Testis (tissue), 3 donors: ENCODE results near the gene SLITRK4. TPM values are rescaled to one million over a fixed set of nuclear protein-coding genes. Genes with fewer than 3 reads are reported as not detected.

Experiments used
- DNase-seq: peaks from one replicate; pipeline ENCODE4 v3.0.0-alpha.2; 2019
- H3K27ac ChIP-seq, 2 donors: fragments of 200-600 bp; sonication (generic); one replicate each; pipeline ENCODE4 v1.5.1; 2019
- H3K27me3 ChIP-seq: fragments of 200-600 bp; sonication (generic); one replicate; pipeline ENCODE4 v1.5.1; 2019
- H3K36me3 ChIP-seq: fragments of 200-600 bp; sonication (generic); one replicate; pipeline ENCODE4 v1.5.1; 2017; ENCODE audit warnings: low read depth; ENCODE audit errors: missing control alignments
- H3K4me1 ChIP-seq: fragments of 200-600 bp; sonication (generic); one replicate; pipeline ENCODE4 v1.5.1; 2019
- H3K4me3 ChIP-seq, 2 donors: fragments of 200-600 bp; sonication (generic); one replicate each; pipeline ENCODE4 v1.5.1; 2017 to 2019
- H3K9me3 ChIP-seq: fragments of 200-600 bp; sonication (generic); one replicate; pipeline ENCODE4 v1.5.1; 2017
- POLR2A ChIP-seq: fragments of 450-650 bp; IDR thresholded peaks from one replicate; pipeline ENCODE4 v1.6.1; 2017; ENCODE audit warnings: antibody characterized with exemption, mild to moderate bottlenecking, moderate library complexity
- WGBS, 2 donors: methylation state at CpG; one replicate each; pipeline ENCODE4 v1.1.5; 2018; 5-methylcytosine and 5-hydroxymethylcytosine counted together
- intact Hi-C: fragments of 100-400 bp; cut with DNase I; formaldehyde crosslinking; loops from one replicate; pipeline ENCODE4 v1.15.1; 2023; ENCODE audit warnings: low total_unique reads
- polyA plus RNA-seq: library from polyadenylated mRNA; stranded (reverse); fragments of 350-450 nt; fragmentation: Illumina TruSeq; extraction: RNeasy Lipid Tissue Mini Kit (QIAGEN cat#74804); gene quantifications from one replicate; pipeline ENCODE4 v1.2.3, GENCODE V29; 2014; ENCODE audit warnings: low read depth, low replicate concordance; ENCODE audit not compliant: insufficient read depth
- total RNA-seq, 2 donors: library from RNA; depleted of rRNA; stranded (reverse); fragments of >200 nt; gene quantifications; one replicate each; pipeline ENCODE4 v1.2.3, GENCODE V29; 2016
- TF ChIP-seq, protein P1 (sequence below), 3 experiments: fragments of 450-650 bp in 2 of 3; fragments of 200-600 bp in 1 of 3; sonication (generic) in 1 of 3; IDR thresholded peaks; one replicate each; pipeline ENCODE4 v1.5.1; 2016 to 2019; ENCODE audit warnings: antibody characterized with exemption in 3 of 3, mild to moderate bottlenecking in 2 of 3, moderate library complexity in 1 of 3

SLITRK4 gene
- total and polyA plus RNA-seq, 3 donors from 2014 or later, result 1.3 to 2.1 (median 1.8) TPM

DNA sequence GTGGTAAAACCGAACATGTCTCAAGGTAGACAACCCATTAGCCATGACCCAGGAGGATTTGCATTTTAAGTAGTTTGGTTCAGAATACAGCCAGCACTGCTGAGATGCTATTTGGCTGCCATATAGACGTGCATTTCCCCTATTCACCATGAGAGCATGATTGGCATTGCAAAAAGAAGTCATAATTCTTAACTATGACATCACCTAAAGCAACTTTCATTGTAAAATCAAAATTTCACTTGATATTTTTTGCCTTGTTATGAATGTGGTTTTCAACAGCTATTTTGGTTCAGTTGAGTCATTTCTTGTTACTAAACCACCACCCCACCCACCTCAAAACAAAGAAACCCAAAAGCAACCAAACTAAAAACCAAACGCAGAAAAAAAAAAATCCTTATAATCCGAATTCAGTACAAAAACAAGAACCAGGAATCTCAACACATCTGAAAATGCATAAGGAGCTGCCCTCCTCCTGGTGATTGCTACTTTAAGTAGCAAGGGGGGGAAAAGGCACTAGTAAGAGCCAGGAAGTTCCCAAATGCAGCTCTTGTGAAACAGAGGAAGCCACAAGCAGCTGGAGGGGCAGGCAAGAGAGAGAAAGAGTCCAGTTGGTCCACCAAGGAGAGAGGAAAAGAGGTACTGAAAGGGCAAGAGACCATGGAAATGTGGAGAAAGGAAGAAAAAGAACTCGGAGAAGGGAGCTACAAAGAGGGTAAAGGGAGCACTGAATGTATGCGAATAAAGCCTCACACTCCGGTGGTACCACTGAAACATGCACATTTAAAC, 3.1 kb downstream of the SLITRK4 start:
- Histone ChIP-seq H3K4me3 (peak overlapping the region; percentile 46 to 56), H3K4me1 (no peaks in the 10 kb centered on the region)
- 22 to 23% methylated on average over 7 of the region's 7 CpGs for WGBS, 2 donors

DNA sequence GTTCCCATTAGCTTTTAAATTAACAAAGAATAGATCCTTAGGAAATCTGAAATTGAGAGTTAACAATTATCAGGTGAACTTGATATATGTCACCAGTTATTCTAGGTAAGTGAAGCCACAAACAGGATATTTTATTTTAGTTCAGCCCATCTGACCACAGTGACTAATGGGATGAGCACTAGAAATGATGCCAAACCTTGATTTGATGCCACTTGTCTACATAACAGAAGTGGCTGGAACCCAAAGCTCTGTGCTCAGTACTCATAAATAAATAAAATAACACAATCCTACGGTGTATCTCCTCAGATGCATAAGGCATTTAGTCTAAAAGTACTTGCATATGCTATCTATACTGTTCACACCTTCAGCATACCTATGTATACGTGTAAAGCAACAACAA, 12.2 kb downstream of the SLITRK4 start:
- H3K36me3 ChIP-seq, result no peaks in the 10 kb centered on the region
- WGBS, 2 donors, result 85 to 93% methylated on average over 2 of the region's 2 CpGs
- H3K9me3 ChIP-seq, result no peaks in the 10 kb centered on the region
- no peak overlapping the region for H3K4me3 ChIP-seq
- no peak overlapping the region for H3K27ac ChIP-seq
- H3K4me1 ChIP-seq, result no peaks in the 10 kb centered on the region
- TF ChIP-seq, protein P1, sequence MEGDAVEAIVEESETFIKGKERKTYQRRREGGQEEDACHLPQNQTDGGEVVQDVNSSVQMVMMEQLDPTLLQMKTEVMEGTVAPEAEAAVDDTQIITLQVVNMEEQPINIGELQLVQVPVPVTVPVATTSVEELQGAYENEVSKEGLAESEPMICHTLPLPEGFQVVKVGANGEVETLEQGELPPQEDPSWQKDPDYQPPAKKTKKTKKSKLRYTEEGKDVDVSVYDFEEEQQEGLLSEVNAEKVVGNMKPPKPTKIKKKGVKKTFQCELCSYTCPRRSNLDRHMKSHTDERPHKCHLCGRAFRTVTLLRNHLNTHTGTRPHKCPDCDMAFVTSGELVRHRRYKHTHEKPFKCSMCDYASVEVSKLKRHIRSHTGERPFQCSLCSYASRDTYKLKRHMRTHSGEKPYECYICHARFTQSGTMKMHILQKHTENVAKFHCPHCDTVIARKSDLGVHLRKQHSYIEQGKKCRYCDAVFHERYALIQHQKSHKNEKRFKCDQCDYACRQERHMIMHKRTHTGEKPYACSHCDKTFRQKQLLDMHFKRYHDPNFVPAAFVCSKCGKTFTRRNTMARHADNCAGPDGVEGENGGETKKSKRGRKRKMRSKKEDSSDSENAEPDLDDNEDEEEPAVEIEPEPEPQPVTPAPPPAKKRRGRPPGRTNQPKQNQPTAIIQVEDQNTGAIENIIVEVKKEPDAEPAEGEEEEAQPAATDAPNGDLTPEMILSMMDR (IDR thresholded peaks at IDR 0.05), result no peak
- TF ChIP-seq POLR2A, result no peak
- no peak for DNase-seq
- H3K27me3 ChIP-seq, result no peaks in the 10 kb centered on the region
- intact Hi-C loops, result no loop called here

More for the DNA sequence above, 3.1 kb downstream of the SLITRK4 start:
- TF ChIP-seq, protein P1 (IDR thresholded peaks at IDR 0.05), result no peak
- TF ChIP-seq POLR2A, result no peak
- intact Hi-C loops, result no loop called here
- Histone ChIP-seq H3K9me3 (no peaks in the 10 kb centered on the region), H3K36me3 (no peaks in the 10 kb centered on the region), H3K27me3 (no peaks in the 10 kb centered on the region), H3K27ac (no peak overlapping the region)
- peak; percentile 25 for DNase-seq

DNA sequence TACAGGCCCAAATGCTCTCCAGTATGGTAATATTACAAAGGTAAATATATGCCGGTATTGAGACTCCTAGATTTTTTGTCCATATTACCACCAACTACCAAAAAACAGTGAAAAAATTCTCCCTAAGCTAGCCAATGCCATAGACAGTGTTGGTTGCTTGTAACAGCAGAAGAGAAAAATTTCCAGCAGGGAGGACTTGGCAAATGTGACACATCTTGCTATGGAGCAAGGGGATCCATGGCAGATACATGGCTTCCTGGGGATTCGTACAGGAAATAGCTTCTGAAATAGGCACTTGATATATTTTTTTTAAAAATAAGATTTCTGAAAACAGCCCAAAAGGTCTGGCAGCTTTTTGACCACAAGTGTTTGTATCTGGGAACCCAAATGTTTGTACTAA, 14.6 kb downstream of the SLITRK4 start:
- Histone ChIP-seq H3K27me3 (no peaks in the 10 kb centered on the region), H3K4me3 (no peak overlapping the region), H3K4me1 (no peaks in the 10 kb centered on the region), H3K9me3 (no peaks in the 10 kb centered on the region), H3K27ac (no peak overlapping the region), H3K36me3 (no peaks in the 10 kb centered on the region)
- WGBS, 2 donors, result 69 to 85% methylated on average over 2 of the region's 2 CpGs
- intact Hi-C loops, result no loop called here
- no peak for DNase-seq
- TF ChIP-seq POLR2A, result no peak
- TF ChIP-seq, protein P1 (IDR thresholded peaks at IDR 0.05), result no peak

DNA sequence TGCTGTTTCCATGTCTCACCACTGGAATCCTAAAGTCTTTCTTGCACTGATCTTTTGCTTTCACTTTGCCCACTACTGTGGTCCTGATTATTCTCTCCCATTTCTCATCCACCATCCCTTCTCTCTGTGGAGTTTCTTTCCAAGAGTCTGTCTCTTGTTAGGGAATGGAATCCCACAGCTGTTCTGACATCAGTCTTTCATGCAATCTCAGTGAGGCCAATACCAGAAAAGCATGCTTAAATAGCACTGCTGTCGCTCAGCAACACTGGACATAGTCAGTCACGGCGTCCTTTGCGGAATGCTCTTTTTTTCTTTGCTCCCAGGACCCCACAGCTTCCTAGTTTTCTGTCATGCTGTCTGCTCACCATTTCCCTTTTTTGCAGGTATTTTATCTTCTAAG, 20.1 kb downstream of the SLITRK4 start:
- DNase-seq, result no peak

More for the DNA sequence above, 20.1 kb downstream of the SLITRK4 start:
- WGBS, 2 donors, result 83 to 92% methylated on average over 4 of the region's 4 CpGs
- no peak overlapping the region for H3K4me3 ChIP-seq
- no peaks in the 10 kb centered on the region for H3K9me3 ChIP-seq
- no peak overlapping the region for H3K27ac ChIP-seq
- H3K27me3 ChIP-seq, result no peaks in the 10 kb centered on the region
- intact Hi-C loops, result no loop called here
- TF ChIP-seq POLR2A, result no peak
- TF ChIP-seq, protein P1 (IDR thresholded peaks at IDR 0.05), result no peak
- no peaks in the 10 kb centered on the region for H3K4me1 ChIP-seq
- H3K36me3 ChIP-seq, result no peaks in the 10 kb centered on the region
